Gastrocnemius medialis (tissue), 4 donors: Measurements from ENCODE around the gene SELENOP. TPM values are rescaled to one million over a fixed set of nuclear protein-coding genes. Genes with fewer than 3 reads are reported as not detected.

Experiments
- ATAC-seq, 2 donors: fragments of 150-250 bp; one replicate each; pipeline ENCODE4 v1.9.1; 2016
- DNase-seq, 2 donors: peaks; one replicate each; pipeline ENCODE4 v3.0.0-alpha.2; 2019
- H3K27ac ChIP-seq, 4 donors: fragments of 200-600 bp; sonication (generic); 1 replicate in 1 of 4; 2 replicates in 3 of 4; pipeline ENCODE4 v1.5.1; 2016 to 2018; ENCODE audit warnings: mild to moderate bottlenecking in 2 of 4, moderate library complexity in 1 of 4
- H3K27me3 ChIP-seq, 3 donors: fragments of 200-600 bp; sonication (generic) in 2 of 3; 1 replicate in 1 of 3; 2 replicates in 2 of 3; pipeline versions ENCODE4 v1.5.1 to v1.6.0; 2016 to 2019; ENCODE audit warnings: mild to moderate bottlenecking in 1 of 3, moderate library complexity in 1 of 3
- H3K36me3 ChIP-seq, 2 donors: fragments of 200-600 bp; sonication (generic) in 1 of 2; one replicate each; pipeline ENCODE4 v1.5.1; 2017 to 2018
- H3K4me1 ChIP-seq, 2 donors: fragments of 200-600 bp; sonication (generic) in 1 of 2; one replicate each; pipeline ENCODE4 v1.5.1; 2016 to 2017; ENCODE audit warnings: mild to moderate bottlenecking in 2 of 2
- H3K4me3 ChIP-seq, 4 donors: fragments of 200-600 bp; sonication (generic) in 3 of 4; 1 replicate in 1 of 4; 2 replicates in 3 of 4; pipeline ENCODE4 v1.5.1; 2016 to 2019; ENCODE audit warnings: mild to moderate bottlenecking in 2 of 4
- H3K9me3 ChIP-seq, 3 donors: fragments of 200-600 bp; sonication (generic) in 2 of 3; 1 replicate in 1 of 3; 2 replicates in 2 of 3; pipeline ENCODE4 v1.5.1; 2016 to 2019
- POLR2A ChIP-seq, 2 donors: fragments of 450-650 bp; IDR thresholded peaks; one replicate each; pipeline ENCODE4 v1.6.1; 2017; ENCODE audit warnings: antibody characterized with exemption in 2 of 2, mild to moderate bottlenecking in 2 of 2, moderate library complexity in 2 of 2
- in situ Hi-C, 4 donors: fragments of 200-750 bp; cut with MboI; loops; one replicate each; pipeline versions ENCODE4 v1.15.0 to v1.8.0; 2017; ENCODE audit warnings: low sequenced_read_pairs in 4 of 4
- intact Hi-C: fragments of 100-400 bp; cut with DNase I; formaldehyde crosslinking; loops from one replicate; pipeline ENCODE4 v1.15.1; 2023; ENCODE audit warnings: low total_unique reads
- total RNA-seq, 4 donors: library from RNA; depleted of rRNA; stranded (reverse); fragments of >200 nt; gene quantifications; one replicate each; pipeline versions ENCODE4 v1.1.0 to v1.2.3, GENCODE V29; 2016
- TF ChIP-seq, protein P1 (sequence below), 5 experiments: fragments of 450-650 bp in 3 of 5; fragments of 200-600 bp in 2 of 5; sonication (generic) in 2 of 5; IDR thresholded peaks in 4 of 5; conservative IDR thresholded peaks in 1 of 5; 1 replicate in 4 of 5; 2 replicates in 1 of 5; pipeline ENCODE4 v1.5.1; 2016 to 2019; ENCODE audit warnings: antibody characterized with exemption in 5 of 5, mild to moderate bottlenecking in 3 of 5, moderate library complexity in 3 of 5

The SELENOP gene
- total RNA-seq, 4 donors from 2014 or later: 231 to 290 (median 243) TPM

DNA sequence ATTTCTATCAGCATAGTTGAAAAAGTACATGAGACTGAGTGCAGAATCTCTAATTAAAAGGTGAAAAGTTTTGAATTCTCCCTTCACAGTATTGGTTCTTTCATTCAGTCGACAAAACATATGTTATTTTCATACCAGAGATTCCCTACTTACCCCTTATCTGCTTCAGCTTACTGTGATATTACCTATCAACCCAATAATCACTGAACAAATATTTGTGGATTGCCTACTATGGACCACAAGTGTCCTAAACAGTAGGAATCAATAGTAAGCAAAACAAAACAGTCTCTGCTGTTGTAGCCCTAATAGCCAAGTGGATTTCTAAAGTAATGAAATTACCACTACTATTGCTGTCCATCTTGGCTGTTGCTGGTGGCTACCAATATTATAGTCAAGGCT, 43.6 kb downstream of the SELENOP start:
- in situ Hi-C loops: loop anchor here (10.0 to 25.0 kb wide), 4 partner anchors 343 to 906 kb away; partner anchors contain the start of genes GHR (in 2 of the 4) and OXCT1 (in 2 of the 4)
- no peaks in the 10 kb centered on the region for H3K36me3 ChIP-seq
- ATAC-seq (no peak), DNase-seq (no peak)
- intact Hi-C loops: loop anchor here (5.0 to 10.0 kb wide), 4 partner anchors 456 to 911 kb away; partner anchors contain the start of gene FBXO4
- peaks cover 6% of the 10 kb centered on the region in 2 donors for H3K4me1 ChIP-seq
- TF ChIP-seq, protein P1, sequence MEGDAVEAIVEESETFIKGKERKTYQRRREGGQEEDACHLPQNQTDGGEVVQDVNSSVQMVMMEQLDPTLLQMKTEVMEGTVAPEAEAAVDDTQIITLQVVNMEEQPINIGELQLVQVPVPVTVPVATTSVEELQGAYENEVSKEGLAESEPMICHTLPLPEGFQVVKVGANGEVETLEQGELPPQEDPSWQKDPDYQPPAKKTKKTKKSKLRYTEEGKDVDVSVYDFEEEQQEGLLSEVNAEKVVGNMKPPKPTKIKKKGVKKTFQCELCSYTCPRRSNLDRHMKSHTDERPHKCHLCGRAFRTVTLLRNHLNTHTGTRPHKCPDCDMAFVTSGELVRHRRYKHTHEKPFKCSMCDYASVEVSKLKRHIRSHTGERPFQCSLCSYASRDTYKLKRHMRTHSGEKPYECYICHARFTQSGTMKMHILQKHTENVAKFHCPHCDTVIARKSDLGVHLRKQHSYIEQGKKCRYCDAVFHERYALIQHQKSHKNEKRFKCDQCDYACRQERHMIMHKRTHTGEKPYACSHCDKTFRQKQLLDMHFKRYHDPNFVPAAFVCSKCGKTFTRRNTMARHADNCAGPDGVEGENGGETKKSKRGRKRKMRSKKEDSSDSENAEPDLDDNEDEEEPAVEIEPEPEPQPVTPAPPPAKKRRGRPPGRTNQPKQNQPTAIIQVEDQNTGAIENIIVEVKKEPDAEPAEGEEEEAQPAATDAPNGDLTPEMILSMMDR (IDR thresholded peaks at IDR 0.05 in 4 of 5, conservative IDR thresholded peaks at IDR 0.05 in 1 of 5): no peak
- no peak for TF ChIP-seq POLR2A (IDR thresholded peaks at IDR 0.05)
- no peaks in the 10 kb centered on the region for H3K9me3 ChIP-seq
- H3K27ac ChIP-seq: no peak overlapping the region
- H3K27me3 ChIP-seq: no peaks in the 10 kb centered on the region
- no peak overlapping the region for H3K4me3 ChIP-seq

DNA sequence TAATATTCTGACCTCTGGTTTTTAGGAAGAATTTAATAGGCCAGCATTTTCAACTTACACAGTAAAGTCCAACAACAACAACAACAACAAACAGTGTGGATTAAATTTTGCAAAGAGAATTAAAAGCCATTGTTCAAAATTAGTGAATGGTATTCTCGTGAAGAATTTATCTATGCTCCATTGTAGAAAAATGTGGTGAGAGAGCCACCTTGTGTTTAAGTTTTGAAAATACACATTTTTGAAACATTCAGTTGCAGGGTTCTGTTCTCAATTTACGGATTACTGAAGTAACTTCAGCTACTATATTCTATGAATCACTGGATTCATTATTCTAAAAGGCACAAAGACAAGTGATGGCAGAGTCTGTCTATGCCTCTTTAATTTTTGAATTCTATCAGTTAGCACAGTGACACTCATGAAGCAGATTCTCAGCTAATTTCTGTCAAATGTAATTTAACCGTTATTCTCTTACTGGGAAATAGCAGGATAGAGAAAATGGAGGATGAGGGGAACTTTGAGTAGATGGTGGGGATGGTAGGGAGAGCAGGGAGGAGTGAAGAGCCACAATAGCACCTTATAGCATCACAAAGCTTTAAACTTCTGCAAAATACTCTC, 44.1 kb downstream of the SELENOP start:
- Histone ChIP-seq H3K27me3 (no peaks in the 10 kb centered on the region), H3K27ac (no peak overlapping the region), H3K4me3 (no peak overlapping the region), H3K36me3 (no peaks in the 10 kb centered on the region), H3K4me1 (peaks cover 6% of the 10 kb centered on the region in 2 donors), H3K9me3 (no peaks in the 10 kb centered on the region)
- ATAC-seq: no peak
- TF ChIP-seq, protein P1 (IDR thresholded peaks at IDR 0.05 in 4 of 5, conservative IDR thresholded peaks at IDR 0.05 in 1 of 5): peak; percentile 52 to 60 (median 58)
- TF ChIP-seq POLR2A (IDR thresholded peaks at IDR 0.05): no peak
- DNase-seq: no peak
- in situ Hi-C loops: loop anchor here (10.0 to 25.0 kb wide), 4 partner anchors 343 to 905 kb away; partner anchors contain the start of genes GHR (in 2 of the 4) and OXCT1 (in 2 of the 4)
- intact Hi-C loops: loop anchor here (1.0 to 10.0 kb wide), 5 partner anchors 344 to 910 kb away; partner anchors contain the start of genes FBXO4 and GHR

DNA sequence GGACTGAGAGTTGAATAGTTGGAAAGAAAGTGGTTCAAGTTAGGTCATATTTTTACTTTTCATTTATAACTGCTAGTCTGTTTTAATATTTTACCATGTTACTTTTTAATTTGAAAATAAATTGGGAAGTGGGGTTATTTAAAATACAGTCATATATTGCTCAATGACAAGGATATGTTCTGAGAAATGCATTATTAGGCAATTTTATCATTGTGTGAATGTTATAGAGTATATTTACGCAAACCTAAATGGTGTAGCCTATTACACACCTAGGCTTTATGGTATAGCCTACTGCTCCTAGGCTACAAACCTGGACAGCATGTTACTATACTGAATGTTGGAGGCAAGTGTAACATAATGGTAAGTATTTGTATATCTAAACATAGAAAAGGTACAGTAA, 49.9 kb downstream of the SELENOP start:
- TF ChIP-seq, protein P1 (IDR thresholded peaks at IDR 0.05 in 4 of 5, conservative IDR thresholded peaks at IDR 0.05 in 1 of 5): no peak
- TF ChIP-seq POLR2A (IDR thresholded peaks at IDR 0.05): no peak
- no peak for ATAC-seq

GRCh38 chr5:42760426-42760825, 51.3 kb downstream of the SELENOP start:
- intact Hi-C loops: loop anchor here (10.0 kb wide), 1 partner anchor 756 kb away; no protein-coding TSS in a partner anchor
- in situ Hi-C loops: loop anchor here (10.0 to 25.0 kb wide), 4 partner anchors 336 to 898 kb away; partner anchors contain the start of genes GHR (in 2 of the 4) and OXCT1 (in 2 of the 4)
- H3K9me3 ChIP-seq: no peaks in the 10 kb centered on the region
- ATAC-seq: no peak
- H3K27ac ChIP-seq: no peak overlapping the region
- DNase-seq: no peak
- H3K36me3 ChIP-seq: no peaks in the 10 kb centered on the region
- TF ChIP-seq POLR2A (IDR thresholded peaks at IDR 0.05): no peak
- TF ChIP-seq, protein P1 (IDR thresholded peaks at IDR 0.05 in 4 of 5, conservative IDR thresholded peaks at IDR 0.05 in 1 of 5): no peak
- H3K4me1 ChIP-seq: peaks cover 0 to 8% of the 10 kb centered on the region in 2 donors
- H3K4me3 ChIP-seq: no peak overlapping the region
- H3K27me3 ChIP-seq: no peaks in the 10 kb centered on the region

More for the DNA sequence above, 49.9 kb downstream of the SELENOP start:
- DNase-seq: no peak
- H3K27me3 ChIP-seq: no peaks in the 10 kb centered on the region
- H3K4me1 ChIP-seq: peaks cover 0 to 8% of the 10 kb centered on the region in 2 donors
- in situ Hi-C loops (loop anchor here (10.0 to 25.0 kb wide), 4 partner anchors 337 to 899 kb away; partner anchors contain the start of genes GHR (in 2 of the 4) and OXCT1 (in 2 of the 4)), intact Hi-C loops (loop anchor here (10.0 kb wide), 1 partner anchor 757 kb away; no protein-coding TSS in a partner anchor)
- H3K27ac ChIP-seq: no peak overlapping the region
- no peaks in the 10 kb centered on the region for H3K36me3 ChIP-seq
- H3K9me3 ChIP-seq: no peaks in the 10 kb centered on the region
- H3K4me3 ChIP-seq: no peak overlapping the region
